ENCODE measurements around the gene CYFIP2. TPM values are rescaled to one million over a fixed set of nuclear protein-coding genes. Genes with fewer than 3 reads are reported as not detected.

Gene CYFIP2
- total and polyA plus RNA-seq, 12 donors: 20.3 to 50.8 (median 31.1) TPM

DNA sequence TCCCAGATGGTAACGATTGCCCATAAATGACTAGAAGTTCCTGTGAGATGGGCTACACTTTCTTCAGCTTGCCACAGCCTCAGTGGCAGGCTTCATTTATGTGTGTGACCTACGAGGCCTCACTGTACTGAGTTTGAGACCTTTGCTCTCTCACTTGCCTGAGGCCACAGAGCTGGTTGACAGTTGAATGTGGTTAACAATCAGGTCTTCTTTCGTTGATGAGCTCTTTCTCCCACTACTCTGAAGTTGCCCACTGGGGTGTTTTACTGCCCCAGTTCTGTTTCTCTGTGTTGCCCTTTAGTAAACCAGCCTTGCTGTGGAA is 70.5 kb downstream of the CYFIP2 start:
- no peak for TF ChIP-seq CTCF (IDR thresholded peaks at IDR 0.05)
- DNase-seq (no peak), ATAC-seq (no peak)
- Histone ChIP-seq H3K4me1 (peaks cover 0 to 9% (median 0%) of the 10 kb centered on the region in 9 donors), H3K4me3 (no peak overlapping the region), H3K27ac (peak overlapping the region in 1 of 10 donors; percentile 9), H3K36me3 (peaks cover 0 to 82% (median 19%) of the 10 kb centered on the region in 9 donors), H3K27me3 (no peaks in the 10 kb centered on the region), H3K9me3 (peaks cover 0 to 5% (median 0%) of the 10 kb centered on the region in 11 donors)
- intact Hi-C loops (cut with DNase I): loop anchor here in 2 of 10 donors (10.0 kb wide), 3 partner anchors 138 to 398 kb away; partner anchors contain the start of gene THG1L (in 1 of the 2)
- 66 to 83% methylated on average over 3 of the region's 3 CpGs for WGBS, 2 donors

GRCh38 chr5:157339409-157339808 is 73.5 kb downstream of the CYFIP2 start:
- TF ChIP-seq CTCF (IDR thresholded peaks at IDR 0.05): no peak
- H3K4me1 ChIP-seq: peaks cover 0 to 9% (median 0%) of the 10 kb centered on the region in 9 donors
- intact Hi-C loops (cut with DNase I): loop anchor here in 2 of 10 donors (10.0 kb wide), 3 partner anchors 135 to 395 kb away; partner anchors contain the start of gene THG1L (in 1 of the 2)
- DNase-seq: no peak
- peaks cover 0 to 5% (median 0%) of the 10 kb centered on the region in 11 donors for H3K9me3 ChIP-seq
- no peak overlapping the region for H3K4me3 ChIP-seq
- H3K27ac ChIP-seq: no peak overlapping the region
- no peaks in the 10 kb centered on the region for H3K27me3 ChIP-seq
- H3K36me3 ChIP-seq: peaks cover 0 to 77% (median 7%) of the 10 kb centered on the region in 9 donors
- 86 to 92% methylated on average over 1 of the region's 1 CpG for WGBS, 2 donors
- no peak for ATAC-seq

DNA sequence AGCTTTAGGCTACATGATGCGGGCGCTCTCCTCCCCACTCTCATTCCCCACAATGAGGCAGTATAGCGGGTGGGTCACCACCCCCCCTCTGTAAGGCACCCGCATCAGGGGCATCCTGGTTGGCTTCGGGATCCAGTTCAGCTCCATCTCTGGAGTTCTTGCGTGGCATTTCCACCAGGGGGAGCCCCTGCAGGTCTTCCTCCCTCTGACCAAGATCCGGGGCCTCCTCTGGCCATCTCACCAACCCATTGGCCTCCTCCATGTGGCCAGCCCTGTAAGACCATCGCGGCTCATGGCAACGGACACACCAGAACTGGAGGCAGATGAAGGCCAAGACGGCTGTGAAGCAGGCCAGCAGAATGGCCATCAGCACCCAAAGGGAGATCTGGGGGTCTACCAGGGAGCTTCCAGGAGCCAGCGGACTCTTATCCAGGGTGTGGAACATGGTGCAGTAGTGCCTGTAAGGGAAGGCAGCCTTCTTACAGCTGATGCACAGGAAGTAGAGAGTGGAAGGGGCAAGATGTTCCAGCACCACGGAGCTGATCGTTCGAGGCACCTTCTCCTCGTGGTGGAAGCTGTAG is 77.0 kb downstream of the CYFIP2 start:
- Histone ChIP-seq H3K27me3 (no peaks in the 10 kb centered on the region), H3K4me1 (peaks cover 0 to 10% (median 0%) of the 10 kb centered on the region in 9 donors), H3K9me3 (peaks cover 0 to 5% (median 0%) of the 10 kb centered on the region in 11 donors), H3K4me3 (no peak overlapping the region), H3K36me3 (peaks cover 0 to 68% (median 7%) of the 10 kb centered on the region in 9 donors), H3K27ac (no peak overlapping the region)
- peak in 2 of 8 donors; percentile 34 to 37 for ATAC-seq
- DNase-seq: no peak
- intact Hi-C loops (cut with DNase I): no loop called here
- WGBS, 2 donors: 86 to 88% methylated on average over 16 of the region's 16 CpGs
- peak in 8 of 9 donors; percentile 13 to 64 (median 41) for TF ChIP-seq CTCF (IDR thresholded peaks at IDR 0.05)

- intact Hi-C loops (cut with DNase I): no loop called here
These were observed 78.2 kb downstream of the CYFIP2 start for GRCh38 chr5:157343842-157344790.

More at GRCh38 chr5:157343842-157344790, 78.2 kb downstream of the CYFIP2 start:
- DNase-seq (no peak), ATAC-seq (peak in 4 of 8 donors; percentile 38 to 69 (median 56))
- peaks cover 0 to 12% (median 0%) of the 10 kb centered on the region in 9 donors for H3K4me1 ChIP-seq
- H3K36me3 ChIP-seq: peaks cover 0 to 57% (median 7%) of the 10 kb centered on the region in 9 donors
- peaks cover 0 to 5% (median 0%) of the 10 kb centered on the region in 11 donors for H3K9me3 ChIP-seq
- H3K4me3 ChIP-seq: no peak overlapping the region
- H3K27me3 ChIP-seq: no peaks in the 10 kb centered on the region
- no peak overlapping the region for H3K27ac ChIP-seq
- 86 to 89% methylated on average over 14 of the region's 14 CpGs for WGBS, 2 donors
- no peak for TF ChIP-seq CTCF (IDR thresholded peaks at IDR 0.05)

All from heart right ventricle (tissue), 16 donors.